ENCODE measurements around the gene RNF38. TPM values are rescaled to one million over a fixed set of nuclear protein-coding genes. Genes with fewer than 3 reads are reported as not detected.

The RNF38 gene
- total and polyA plus RNA-seq, 9 of the 15 experiments (the other 6 are each of a cell fraction or from before 2014, with no cell fraction given), result 1.6 to 9.8 (median 4.5) TPM

GRCh38 chr9:36445800-36446361, 45.8 kb upstream of the RNF38 start (continued):
- TF ChIP-seq PRDM10 (IDR thresholded peaks at IDR 0.05; ENCODE audit: partially characterized antibody) (no peak), TCF7 (IDR thresholded peaks at IDR 0.05; ENCODE audit: borderline replicate concordance) (no peak), ZNF592 (IDR thresholded peaks at IDR 0.05) (no peak)

Data from K562 (cell line).